ENCODE results near the gene MYH7.

The MYH7 gene

GRCh38 chr14:23409475-23409874 lies 26.0 kb downstream of the MYH7 start:
- no peak for DNase-seq (ENCODE audit: extremely low read depth, low read depth)
- TF ChIP-seq, protein P1, sequence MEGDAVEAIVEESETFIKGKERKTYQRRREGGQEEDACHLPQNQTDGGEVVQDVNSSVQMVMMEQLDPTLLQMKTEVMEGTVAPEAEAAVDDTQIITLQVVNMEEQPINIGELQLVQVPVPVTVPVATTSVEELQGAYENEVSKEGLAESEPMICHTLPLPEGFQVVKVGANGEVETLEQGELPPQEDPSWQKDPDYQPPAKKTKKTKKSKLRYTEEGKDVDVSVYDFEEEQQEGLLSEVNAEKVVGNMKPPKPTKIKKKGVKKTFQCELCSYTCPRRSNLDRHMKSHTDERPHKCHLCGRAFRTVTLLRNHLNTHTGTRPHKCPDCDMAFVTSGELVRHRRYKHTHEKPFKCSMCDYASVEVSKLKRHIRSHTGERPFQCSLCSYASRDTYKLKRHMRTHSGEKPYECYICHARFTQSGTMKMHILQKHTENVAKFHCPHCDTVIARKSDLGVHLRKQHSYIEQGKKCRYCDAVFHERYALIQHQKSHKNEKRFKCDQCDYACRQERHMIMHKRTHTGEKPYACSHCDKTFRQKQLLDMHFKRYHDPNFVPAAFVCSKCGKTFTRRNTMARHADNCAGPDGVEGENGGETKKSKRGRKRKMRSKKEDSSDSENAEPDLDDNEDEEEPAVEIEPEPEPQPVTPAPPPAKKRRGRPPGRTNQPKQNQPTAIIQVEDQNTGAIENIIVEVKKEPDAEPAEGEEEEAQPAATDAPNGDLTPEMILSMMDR (IDR thresholded peaks at IDR 0.05; ENCODE audit: low read depth, low read length), result no peak

- TF ChIP-seq, protein P1 (IDR thresholded peaks at IDR 0.05; ENCODE audit: low read depth, low read length), result no peak
- DNase-seq (ENCODE audit: extremely low read depth, low read depth), result no peak
These were observed 27.2 kb downstream of the MYH7 start for GRCh38 chr14:23408307-23408630.

DNA sequence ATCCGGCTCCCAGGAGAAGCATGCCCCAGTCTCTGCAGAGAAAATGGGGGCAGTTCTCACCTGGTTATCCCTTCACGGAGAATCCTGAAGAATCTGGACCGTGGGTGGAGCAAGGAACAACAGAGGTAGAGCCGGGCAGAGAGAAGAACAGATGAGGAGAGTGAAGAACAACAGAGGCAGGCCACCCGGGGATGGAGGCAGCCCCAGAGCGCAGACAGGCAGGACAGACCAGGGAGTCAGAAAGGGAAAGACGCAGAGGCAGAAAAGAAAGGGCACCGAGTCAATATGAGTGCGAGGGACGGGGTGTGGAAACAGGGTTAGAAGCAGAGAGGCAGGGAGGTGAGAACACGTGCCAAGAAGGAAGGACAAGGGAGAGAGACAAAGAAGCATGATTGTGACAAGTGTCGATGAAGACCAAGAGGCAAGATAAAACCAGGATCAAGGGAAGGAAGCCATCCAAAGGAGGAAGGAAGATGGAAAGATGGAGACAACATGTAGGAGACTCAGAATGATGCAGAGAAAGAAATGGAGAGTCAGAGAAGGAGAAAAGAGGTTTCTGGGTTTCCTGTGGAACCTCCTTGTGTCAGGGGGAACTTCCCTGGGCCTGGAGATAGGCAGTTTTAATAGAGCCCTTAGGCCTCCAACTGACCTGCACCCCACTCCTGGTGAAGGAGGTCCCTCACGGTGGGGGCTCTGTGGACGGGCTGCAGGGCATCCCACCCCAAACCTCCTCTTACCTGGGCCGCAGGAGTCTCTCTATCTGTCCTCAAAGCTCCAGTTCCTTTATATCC lies 27.7 kb downstream of the MYH7 start, which contains the start of gene MYH6:
MYH6 (minus strand) TSS at position 758 of the 791 bp plus-strand sequence. CDS start 1,050 bp downstream, outside the sequence.
- no peak for DNase-seq (ENCODE audit: extremely low read depth, low read depth)
- TF ChIP-seq, protein P1 (IDR thresholded peaks at IDR 0.05; ENCODE audit: low read depth, low read length), result no peak

- TF ChIP-seq, protein P1 (IDR thresholded peaks at IDR 0.05; ENCODE audit: low read depth, low read length), result no peak
- DNase-seq (ENCODE audit: extremely low read depth, low read depth), result no peak
These were observed 28.6 kb downstream of the MYH7 start for GRCh38 chr14:23406725-23407355.

DNA sequence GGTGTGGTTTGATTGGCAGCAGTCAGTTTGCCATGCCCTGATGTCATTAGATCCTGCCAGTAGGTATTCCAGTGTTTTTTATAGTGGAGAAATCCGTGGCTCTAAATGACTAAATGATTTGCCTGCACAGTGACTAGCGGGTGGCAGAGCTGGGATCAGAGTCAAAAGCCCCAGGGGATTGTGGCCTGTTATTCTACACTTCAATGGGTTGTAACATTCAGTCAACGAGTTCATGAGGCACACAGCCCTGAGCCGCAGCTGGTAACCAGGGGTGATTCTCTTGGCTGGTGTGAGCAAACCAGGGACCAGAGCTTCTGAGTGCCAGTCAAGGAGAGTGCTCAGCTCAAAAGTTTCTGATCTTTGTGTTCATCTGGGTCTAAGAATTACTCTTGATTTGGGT lies 29.2 kb downstream of the MYH7 start:
- DNase-seq (ENCODE audit: extremely low read depth, low read depth), result no peak
- TF ChIP-seq, protein P1 (IDR thresholded peaks at IDR 0.05; ENCODE audit: low read depth, low read length), result no peak

DNA sequence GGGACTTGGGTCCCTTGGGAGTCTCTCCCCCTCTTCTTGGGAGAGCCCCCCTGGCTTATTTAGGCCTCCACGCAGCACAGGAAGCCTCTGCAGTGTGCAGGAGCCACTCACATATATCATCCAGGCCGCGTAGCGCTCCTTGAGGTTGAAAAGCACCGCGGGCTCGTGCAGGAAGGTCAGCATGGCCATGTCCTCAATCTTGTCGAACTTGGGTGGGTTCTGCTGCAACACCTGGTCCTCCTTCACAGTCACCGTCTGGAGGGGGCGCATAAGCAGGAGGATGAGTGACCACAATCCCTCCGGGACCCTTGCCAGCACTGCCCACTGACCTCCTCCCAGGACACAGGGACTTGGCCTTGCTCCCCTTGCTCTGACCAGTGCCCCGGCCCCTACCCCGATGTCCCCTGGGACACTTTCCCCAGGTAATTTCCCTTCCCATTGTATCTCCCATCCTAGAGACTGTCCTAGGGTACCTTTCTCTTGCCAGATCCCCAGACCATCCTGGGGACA lies 29.9 kb downstream of the MYH7 start:
- TF ChIP-seq, protein P1 (IDR thresholded peaks at IDR 0.05; ENCODE audit: low read depth, low read length), result no peak
- DNase-seq (ENCODE audit: extremely low read depth, low read depth), result no peak

DNA sequence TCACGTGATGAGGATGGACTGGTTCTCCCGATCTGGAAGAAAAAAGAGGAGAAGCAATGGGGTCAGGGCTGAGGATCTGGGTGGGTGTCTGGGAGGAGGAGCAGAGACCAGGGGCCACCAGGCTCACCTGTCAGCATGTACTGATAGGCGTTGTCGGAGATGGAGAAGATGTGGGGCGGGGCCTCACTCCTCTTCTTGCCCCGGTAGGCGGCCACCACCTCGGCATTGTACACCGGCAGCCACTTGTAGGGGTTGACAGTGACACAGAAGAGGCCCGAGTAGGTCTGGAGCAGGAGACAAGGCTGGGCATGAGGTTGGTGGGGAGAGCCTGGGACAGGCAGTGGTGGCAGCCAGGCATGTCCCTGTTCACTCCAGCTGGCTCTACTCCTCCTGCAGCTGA lies 30.4 kb downstream of the MYH7 start:
- TF ChIP-seq, protein P1 (IDR thresholded peaks at IDR 0.05; ENCODE audit: low read depth, low read length), result no peak
- DNase-seq (ENCODE audit: extremely low read depth, low read depth), result no peak
